HG03460 (cell line): ENCODE results near the gene DPH1.

Source experiments
- ATAC-seq: cut with Tn5 transposase; IDR thresholded peaks from one replicate; pipeline ENCODE4 v1.9.1; 2021; ENCODE audit not compliant: unreplicated experiment

DPH1 gene

DNA sequence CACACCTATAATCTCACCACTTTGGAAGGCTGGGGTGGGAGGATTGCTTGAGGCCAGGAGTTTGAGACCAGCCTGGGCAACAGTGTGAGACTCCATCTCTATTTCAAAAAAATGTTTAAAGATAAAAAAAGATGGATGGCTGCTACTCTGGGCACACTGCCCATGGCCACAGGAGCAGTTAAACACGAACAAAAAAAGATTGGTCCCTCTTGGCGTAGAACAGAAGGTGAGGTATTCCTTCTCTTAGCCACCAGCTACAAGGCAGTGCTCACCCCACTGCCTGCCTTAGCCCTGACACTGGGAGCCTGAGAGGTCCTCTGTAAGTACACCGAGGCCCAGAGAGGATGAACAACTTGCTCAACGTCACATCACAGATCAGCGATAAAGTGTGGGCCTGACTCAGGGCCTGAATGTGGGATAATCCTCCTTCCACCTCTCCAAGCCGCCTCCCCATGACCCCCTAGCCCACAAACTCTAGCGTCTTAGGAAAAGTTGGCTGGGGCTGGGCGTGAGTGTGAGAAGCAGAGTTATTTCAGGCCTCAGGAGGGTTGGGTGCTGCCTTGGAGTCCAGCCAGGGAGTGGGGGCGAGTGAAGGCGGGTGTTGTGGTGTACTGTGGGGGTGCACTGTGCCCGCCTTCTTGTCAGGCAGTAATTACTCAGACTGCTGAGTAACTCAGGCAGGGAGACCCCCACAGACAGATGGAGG lies 2.3 kb upstream of the DPH1 start:
- ATAC-seq: no peak

DNA sequence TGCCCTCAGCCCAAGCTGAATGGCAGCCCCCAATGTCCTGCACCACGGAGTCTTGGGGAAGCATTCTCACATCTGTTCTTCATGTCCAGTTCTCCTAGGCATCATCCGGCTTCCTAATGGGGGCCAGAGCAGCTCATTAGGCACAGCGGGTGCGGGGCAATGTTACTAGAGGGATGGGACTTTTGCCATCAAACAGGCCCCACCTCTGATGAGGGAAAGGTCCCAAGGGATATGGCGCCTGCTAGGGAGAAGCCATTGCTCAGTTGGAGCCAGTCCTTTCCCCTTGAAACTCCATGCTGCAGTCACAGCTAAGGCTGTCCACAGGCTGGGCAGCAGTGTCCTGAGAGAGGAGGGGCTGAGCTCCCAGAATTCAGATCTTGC lies 1.7 kb upstream of the DPH1 start:
- no peak for ATAC-seq

DNA sequence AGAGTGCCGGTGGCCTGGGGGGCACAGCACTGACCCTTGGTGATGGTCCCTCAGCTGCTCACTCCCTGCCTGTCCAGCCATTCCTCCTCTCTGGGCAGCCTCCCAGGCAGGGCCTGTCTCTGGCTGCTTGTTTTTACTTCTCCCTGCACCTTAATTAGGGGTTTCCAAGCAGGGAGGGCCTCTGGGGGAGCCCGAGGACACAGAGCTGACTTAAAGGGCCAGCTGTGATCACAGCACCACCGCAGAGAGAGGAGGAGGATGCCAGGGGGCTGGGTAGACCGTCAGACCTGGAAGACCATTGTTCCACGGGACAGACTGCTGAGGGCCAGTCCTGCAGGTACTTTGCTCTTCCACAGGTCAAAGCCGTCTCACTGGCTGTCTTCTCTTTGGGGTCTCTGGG lies 1.2 kb upstream of the DPH1 start:
- no peak for ATAC-seq

DNA sequence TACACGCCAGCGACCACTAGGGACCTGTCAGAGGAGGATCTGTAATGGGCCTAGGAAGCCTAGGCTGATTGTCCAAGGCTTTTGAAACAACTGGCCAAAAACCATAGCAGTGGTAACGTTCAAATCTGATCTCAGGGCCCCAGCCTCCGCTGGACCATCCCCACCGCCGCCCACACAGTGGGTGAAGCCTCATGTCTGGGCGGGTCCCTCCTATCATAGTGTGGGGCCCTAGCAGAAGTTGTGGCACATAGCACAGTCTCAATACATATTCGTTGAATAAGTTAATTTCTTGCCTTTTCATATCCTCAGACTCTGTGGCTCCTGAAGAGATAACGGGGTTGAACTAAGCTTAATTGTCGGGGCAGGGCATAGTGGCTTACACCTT lies 818 bp downstream of the DPH1 start:
- no peak for ATAC-seq

DNA sequence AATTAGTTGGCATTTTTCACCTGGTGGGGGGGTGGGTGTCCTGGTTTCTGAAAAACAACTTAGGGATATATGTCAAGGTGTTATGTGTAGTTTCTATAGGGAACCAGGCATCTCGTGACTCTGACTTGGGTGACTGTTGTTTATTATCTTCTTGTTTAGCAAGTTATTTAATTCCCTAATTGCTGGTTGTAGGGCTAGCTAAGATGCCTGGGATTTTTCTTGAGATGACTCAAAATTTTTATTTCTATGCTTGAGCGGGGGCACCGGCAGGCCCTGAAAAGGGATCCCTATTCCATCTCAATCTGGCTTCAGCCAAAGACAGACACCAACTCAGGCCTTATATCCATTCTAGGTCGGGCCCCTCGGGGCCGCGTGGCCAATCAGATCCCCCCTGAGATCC lies 3.2 kb downstream of the DPH1 start:
- ATAC-seq: no peak

DNA sequence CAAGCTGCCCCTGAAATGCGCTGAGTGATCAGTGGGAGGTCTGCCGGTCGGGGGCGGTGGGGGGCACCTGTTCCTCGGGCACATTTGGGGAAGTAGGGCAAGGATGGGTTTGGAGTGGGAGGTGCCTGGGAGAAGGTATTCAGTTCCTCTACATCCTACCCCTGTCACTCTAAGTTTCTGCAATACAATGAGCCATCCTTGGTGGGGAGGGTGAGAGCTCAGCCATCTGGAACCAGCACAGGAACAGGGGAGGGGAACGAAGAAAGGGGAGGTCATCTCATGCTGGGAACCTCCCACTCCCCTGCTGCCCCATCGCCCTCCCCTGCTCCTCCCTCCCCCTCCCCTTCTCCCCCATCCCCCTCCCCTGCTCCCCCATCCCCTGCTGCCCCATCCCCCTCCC lies 4.2 kb downstream of the DPH1 start:
- ATAC-seq: no peak

DNA sequence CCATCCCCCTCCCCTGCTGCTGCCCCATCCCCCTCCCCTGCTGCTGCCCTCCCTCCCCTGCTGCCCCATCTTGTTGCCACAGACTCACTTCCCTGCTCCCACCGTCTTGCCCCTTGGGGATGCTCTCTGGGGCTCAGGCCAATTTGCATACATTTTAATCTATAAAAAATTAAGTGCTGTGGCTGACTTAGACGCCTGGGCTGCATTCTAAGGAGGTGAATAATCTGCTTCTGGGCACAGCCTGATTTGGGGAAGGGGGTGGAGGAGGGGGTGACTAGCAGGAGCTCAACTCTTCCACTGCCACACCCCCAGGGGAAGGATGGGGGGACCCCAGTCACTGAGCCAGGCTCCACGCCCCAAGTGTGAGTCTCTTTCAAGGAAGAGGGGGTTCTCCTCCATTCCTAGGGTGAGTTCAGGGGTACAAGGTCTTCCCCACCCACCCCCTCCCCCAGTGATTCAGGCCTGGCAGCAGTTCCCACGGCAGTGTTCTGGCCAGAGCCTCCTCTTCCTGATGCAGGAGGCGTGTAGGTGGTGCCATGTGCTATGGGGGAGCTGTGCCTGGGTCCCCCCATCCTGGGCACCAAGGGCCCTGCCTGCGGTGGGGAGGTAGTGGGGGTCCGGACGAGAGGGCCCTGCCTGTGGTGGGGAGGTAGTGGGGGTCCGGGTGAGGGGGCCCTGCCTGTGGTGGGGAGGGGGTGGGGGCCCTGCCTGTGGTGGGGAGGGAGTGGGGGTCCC lies 5.0 kb downstream of the DPH1 start:
- no peak for ATAC-seq

DNA sequence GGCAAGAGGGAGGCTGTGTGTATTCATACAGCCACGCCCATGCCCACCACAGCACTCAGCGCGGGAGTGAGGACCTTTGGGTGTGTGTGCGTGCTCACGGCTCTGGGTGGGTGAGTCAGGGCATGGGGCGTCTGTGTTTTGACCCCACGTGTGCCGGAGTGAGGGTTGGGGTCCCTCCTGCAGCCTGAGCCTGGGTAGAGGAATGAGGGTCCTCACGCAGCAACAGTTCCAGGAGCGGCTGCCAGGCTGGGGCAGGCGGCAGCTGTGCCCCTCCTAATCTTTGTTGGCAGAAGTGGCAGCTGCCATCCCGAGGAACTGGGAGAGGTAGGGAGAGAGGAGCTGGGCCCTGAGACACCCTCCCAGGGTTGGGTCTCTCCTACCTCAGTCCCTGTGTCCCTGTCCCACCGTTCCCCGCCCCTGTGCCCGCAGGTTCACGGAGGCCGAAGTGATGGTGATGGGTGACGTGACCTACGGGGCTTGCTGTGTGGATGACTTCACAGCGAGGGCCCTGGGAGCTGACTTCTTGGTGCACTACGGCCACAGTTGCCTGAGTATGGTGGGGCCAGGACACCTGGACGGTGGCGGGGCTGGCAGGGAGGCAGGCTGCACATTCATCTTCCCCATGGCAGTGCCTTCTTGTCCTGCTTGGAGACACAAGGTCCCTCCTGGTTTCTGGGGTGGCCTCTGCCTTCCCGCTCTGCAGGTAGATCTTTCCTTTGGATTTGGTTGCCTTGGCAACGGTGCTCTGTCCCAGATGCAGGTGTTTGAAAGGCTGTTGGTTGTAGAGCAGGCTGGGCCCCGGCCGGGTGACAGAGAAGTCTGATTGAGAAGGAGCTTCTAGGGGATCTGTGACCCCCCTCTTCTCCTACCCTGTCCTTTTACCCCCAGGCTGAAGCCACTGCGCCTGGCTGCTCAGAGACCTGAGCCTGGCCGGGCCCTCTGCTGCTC lies 5.9 kb downstream of the DPH1 start:
- ATAC-seq: no peak

DNA sequence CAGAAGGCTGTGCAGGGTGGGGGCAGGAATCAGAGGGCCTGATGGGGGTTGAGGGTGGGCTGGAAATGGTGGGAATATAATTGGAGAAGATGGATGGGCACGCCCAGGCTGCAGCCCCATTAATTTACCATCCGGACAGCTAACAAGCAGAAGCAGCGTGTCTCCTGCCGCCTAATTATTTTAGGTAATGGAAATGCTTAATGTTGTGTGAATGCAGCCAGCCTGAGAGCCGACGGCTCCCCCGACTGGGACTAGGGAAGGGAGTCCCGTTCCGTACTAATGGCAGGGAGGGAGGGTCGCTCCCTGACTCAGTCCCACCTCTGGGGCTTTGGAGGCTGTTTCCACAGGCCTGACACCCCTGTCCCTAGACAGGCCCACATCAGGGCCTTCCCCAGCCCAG lies 7.2 kb downstream of the DPH1 start:
- no peak for ATAC-seq

DNA sequence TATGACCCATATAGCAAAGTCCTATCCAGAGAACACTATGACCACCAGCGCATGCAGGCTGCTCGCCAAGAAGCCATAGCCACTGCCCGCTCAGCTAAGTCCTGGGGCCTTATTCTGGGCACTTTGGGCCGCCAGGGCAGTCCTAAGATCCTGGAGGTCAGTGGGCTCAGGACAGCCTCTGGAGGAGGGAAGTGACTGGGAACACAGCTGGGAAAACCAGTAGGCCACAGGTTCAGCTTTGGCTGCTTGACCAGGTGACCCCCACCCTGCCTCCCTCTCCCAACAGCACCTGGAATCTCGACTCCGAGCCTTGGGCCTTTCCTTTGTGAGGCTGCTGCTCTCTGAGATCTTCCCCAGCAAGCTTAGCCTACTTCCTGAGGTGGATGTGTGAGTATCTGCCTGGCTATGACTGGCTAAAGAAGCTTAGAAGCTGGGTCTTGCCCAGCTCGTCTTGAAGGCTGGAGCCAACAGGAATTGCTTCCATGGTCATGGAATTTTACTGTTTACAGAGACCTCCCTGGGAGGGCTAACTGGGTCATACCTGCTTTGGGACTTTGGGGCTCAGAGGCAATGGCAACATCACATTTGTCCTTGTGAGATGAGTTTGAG lies 10.4 kb downstream of the DPH1 start:
- no peak for ATAC-seq

DNA sequence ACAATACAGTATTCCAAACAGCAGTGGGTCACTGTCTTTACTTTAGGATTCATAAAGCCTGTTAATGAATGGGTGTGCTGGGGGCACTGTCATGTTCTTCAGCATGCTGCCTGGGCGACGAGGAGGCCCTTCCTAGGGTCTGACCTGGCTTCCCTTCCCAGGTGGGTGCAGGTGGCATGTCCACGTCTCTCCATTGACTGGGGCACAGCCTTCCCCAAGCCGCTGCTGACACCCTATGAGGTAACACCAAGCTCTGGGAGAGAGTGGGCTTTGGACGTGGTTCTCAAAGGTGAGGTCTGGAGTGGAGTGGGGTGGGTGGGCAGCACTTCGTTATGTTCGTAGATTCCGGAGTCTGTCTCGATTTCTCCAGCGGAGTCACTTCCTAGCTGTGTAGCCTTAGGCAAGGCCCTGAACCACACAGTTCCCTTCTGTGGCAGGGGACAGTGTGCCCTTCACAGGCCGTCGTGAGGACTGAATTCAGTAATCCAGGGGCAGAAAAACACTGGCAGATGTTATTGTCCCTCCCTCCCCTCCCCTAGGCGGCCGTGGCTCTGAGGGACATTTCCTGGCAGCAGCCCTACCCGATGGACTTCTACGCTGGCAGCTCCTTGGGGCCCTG lies 11.1 kb downstream of the DPH1 start:
- no peak for ATAC-seq

DNA sequence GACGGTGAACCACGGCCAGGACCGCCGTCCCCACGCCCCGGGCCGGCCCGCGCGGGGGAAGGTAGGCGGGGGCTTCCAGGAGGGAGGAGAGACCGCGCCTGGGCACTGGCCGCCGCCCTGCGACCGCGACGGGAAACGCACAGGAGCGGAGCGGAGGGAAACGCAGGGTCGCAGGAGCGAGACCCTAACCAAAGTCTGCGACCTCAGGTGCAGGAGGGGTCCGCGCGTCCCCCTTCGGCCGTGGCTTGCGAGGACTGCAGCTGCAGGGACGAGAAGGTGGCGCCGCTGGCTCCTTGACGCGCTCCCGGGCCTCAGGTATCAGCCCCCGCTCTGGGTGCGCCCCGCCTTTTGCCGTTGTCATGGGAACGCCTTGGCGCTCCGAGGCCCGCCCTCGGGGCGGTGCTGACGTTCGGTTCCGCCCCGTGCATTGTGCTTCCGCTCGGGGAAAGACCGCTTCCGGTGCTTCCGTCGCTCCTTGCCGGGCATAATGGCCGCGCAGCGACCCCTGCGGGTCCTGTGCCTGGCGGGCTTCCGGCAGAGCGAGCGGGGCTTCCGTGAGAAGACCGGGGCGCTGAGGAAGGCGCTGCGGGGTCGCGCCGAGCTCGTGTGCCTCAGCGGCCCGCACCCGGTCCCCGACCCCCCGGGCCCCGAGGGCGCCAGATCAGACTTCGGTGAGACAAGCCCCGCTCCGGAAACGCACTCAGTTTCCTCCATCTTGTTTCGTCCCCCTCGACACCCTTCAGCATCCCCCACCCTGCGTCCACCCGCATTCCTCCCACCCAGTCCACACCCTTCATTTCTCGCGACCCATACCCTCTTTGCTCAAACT lies 11.8 kb downstream of the DPH1 start, which contains the start of gene OVCA2:
Gene OVCA2, plus strand, starts transcription at position 462 of the 829 bp plus-strand sequence. Its CDS starts 26 bp downstream, at position 488.
- peak; percentile 88 for ATAC-seq

DNA sequence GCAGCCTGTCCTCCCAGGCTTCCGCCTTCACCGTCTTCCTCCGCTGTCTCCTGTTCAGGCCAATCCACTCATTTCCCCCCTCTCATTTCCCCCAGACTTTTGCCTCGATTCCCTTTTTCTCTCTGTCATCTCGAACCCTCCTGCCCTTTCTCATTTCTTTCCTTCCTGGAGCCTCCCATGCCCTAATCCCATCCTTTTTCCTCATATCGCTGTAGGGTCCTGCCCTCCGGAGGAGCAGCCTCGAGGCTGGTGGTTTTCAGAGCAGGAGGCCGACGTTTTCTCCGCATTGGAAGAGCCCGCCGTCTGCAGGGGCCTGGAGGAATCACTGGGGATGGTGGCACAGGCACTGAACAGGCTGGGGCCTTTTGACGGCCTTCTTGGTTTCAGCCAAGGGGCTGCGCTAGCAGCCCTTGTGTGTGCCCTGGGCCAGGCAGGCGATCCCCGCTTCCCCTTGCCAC lies 12.5 kb downstream of the DPH1 start:
- no peak for ATAC-seq

DNA sequence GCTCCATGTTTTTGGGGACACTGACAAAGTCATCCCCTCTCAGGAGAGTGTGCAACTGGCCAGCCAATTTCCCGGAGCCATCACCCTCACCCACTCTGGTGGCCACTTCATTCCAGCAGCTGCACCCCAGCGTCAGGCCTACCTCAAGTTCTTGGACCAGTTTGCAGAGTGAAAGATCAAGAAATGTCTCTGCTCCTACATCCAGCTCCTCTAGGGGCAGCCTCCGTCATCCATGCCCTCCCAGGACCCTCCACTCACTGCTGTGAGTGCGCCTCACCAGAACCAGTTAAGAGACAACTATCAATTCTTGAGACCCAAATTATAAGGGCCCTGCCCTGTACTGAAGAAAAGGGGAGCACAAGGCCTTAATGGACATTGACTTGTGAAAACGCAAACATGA lies 13.0 kb downstream of the DPH1 start:
- ATAC-seq: no peak

DNA sequence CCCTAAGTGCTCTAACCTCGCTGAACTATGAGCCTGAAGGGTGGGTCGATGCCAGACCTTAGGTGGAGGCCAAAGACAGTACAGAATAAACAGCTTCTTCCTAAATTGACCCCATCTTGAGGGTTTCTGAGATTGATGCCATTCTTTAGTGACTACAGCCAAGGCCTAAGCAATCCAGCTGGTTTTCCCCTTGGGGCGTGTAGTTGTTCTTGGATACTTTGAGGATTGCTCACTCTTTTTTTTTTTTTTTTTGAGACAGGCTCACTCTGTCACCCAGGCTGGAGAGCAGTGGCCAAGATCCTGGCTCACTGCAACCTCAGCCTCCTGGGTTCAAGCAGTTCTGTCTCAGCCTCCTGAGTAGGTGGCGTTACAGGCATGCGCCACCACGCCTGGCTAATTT lies 13.8 kb downstream of the DPH1 start:
- ATAC-seq: no peak

DNA sequence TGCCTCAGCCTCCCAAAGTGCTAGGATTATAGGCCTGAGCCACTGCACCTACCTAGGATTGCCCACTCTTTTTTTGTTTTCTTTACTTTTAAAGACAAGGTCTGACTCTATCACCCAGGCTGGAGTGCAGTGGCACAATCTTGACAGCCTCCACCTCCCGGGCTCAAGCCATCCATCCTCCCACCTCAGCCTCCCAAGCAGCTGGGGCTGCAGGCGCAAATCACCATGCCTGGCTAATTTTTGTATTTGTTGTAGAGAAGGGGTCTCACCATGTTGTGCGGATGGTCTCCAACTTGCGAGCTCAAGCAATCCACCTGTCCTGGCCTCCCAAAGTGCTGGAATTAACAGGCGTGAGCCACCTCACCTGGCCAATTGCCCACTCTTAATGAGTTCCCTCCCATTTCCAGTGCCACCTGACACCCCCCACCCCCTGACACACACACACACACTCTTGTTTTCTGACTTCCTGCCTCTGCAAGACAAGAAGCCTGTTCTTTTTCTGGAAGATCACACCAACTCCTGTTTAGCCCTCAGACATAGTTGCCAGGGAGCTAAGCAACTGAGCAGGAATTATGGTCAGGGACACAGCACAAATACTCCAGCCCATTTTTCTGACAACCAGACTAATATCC lies 14.4 kb downstream of the DPH1 start:
- no peak for ATAC-seq

DNA sequence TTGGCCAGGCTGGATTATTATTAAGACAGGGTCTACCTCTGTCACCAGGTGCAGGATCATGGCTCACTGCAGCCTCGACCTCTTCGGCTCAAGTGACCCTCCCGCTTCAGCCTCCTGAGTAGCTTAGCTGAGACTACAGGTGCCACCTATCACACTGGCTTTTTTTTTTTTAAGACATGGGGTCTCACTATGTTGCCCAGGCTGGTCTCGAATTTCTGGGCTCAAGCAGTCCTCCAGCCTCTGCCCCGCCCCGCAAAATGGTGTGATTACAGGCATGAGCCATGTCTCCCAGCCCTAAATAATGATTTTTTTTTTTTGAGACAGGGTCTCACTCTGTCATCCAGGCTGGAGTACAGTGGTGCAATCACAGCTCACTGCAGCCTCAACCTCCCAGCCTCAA lies 17.6 kb downstream of the DPH1 start:
- no peak for ATAC-seq

DNA sequence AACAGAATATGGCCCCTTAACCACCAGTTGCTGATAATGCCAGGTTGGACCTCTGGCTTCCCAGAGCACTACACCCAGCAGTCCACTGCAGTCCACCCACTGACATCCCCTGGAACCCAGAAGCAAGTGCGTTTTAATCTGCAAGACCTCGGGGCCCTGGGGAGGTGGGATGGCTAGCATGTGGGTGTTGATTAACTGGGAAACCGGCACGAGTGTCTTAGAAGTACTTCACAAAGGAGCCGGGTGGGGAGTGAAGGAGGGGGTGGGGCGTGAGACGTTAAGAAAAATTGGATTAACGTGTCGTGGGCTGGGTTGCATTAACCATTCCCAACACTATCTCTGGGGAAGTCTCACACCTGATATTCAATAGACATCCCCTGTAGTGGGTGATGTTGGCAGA lies 18.9 kb downstream of the DPH1 start:
- ATAC-seq: no peak
